Fibroblast of skin of back (primary cell): Measurements from ENCODE around the gene EMC6.

ENCODE experiments used
- DNase-seq: peaks from one replicate; pipeline ENCODE4 v3.0.0-alpha.2; 2013

The EMC6 gene

GRCh38 chr17:3712811-3713463 lies 44.3 kb downstream of the EMC6 start:
- no peak for DNase-seq

DNA sequence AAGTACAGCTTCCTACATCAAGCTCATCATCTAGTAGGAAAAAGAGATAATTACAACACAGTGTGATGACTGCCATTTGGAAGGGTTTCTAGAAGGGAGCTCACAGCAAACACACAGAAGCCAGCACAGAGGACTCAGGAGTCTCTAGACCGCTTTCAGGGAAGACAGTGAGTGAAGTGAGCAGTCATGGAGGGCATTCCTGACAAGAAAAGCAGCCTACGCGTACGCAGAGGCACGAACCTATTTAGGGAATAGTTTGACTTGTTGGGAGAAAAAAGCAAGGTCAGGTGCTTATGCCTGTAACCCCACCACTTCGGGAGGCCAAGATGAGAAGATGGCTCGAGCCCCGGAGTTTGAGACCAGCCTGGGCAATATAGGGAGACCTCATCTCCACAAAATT lies 46.7 kb downstream of the EMC6 start:
- DNase-seq: no peak

DNA sequence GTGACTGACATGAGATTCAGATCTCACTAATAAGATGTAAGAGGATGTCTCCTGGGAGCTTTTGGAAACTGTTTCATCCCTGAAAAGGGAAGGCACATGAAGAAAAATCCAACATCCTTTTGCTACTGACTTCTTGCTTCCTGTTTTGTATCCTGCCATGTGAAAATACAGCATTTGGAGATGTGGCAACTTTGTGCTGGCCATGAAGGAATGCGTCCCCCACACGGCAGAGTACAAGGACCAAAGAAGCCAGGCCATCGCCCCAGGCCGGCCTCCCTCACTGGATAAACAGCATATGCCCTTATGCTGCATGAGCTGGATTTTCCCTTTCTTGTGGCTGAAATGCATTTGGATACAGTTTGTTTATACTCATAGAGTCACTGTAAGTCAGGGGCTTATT lies 49.6 kb downstream of the EMC6 start:
- DNase-seq: no peak

GRCh38 chr17:3719265-3719664 lies 50.7 kb downstream of the EMC6 start:
- no peak for DNase-seq
